Ishikawa (cell line): Measurements from ENCODE around the gene DCANP1.

ENCODE experiments used
- RAD21 ChIP-seq: IDR thresholded peaks from 2 replicates; pipeline ENCODE4 v1.6.1; 2012; ENCODE audit warnings: low read depth
- ZBTB7A ChIP-seq: IDR thresholded peaks from 2 replicates; pipeline ENCODE4 v1.6.1; 2012; ENCODE audit warnings: low read depth
- TF ChIP-seq, protein P1 (sequence below): IDR thresholded peaks from 2 replicates; pipeline ENCODE4 v1.6.1; 2012; ENCODE audit warnings: low read depth, mild to moderate bottlenecking
- TF ChIP-seq, protein P2 (sequence below): IDR thresholded peaks from 2 replicates; pipeline ENCODE4 v1.6.1; 2012

DNA sequence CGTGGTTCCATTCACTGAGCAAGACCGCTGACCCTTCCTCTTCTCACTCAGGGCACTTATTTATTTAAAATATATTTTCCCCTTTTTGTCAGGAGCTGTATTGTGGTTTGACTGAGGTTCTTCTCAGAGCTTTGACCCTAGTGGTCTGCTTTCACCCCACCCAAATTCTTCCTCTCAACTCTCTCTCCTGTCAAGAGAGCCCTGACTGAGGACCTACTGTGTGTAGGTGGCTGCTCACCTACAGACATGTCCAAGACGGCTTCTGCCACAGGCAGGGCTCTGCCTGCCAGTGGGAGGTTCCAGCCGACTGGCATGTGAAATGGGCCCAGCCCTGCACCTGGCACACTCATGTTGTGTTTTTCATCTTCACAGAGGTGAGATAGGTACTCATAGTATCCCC lies 5.2 kb downstream of the DCANP1 start:
- TF ChIP-seq RAD21 (no peak), ZBTB7A (no peak)
- TF ChIP-seq, protein P1, sequence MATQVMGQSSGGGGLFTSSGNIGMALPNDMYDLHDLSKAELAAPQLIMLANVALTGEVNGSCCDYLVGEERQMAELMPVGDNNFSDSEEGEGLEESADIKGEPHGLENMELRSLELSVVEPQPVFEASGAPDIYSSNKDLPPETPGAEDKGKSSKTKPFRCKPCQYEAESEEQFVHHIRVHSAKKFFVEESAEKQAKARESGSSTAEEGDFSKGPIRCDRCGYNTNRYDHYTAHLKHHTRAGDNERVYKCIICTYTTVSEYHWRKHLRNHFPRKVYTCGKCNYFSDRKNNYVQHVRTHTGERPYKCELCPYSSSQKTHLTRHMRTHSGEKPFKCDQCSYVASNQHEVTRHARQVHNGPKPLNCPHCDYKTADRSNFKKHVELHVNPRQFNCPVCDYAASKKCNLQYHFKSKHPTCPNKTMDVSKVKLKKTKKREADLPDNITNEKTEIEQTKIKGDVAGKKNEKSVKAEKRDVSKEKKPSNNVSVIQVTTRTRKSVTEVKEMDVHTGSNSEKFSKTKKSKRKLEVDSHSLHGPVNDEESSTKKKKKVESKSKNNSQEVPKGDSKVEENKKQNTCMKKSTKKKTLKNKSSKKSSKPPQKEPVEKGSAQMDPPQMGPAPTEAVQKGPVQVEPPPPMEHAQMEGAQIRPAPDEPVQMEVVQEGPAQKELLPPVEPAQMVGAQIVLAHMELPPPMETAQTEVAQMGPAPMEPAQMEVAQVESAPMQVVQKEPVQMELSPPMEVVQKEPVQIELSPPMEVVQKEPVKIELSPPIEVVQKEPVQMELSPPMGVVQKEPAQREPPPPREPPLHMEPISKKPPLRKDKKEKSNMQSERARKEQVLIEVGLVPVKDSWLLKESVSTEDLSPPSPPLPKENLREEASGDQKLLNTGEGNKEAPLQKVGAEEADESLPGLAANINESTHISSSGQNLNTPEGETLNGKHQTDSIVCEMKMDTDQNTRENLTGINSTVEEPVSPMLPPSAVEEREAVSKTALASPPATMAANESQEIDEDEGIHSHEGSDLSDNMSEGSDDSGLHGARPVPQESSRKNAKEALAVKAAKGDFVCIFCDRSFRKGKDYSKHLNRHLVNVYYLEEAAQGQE, result no peak
- TF ChIP-seq, protein P2, sequence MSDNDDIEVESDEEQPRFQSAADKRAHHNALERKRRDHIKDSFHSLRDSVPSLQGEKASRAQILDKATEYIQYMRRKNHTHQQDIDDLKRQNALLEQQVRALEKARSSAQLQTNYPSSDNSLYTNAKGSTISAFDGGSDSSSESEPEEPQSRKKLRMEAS, result no peak
